HEK293 (cell line): ENCODE data around the gene CRYBG2.

Experiments used
- CTCF ChIA-PET: fragments of 350-600 bp; formaldehyde crosslinking; extraction: SDS; loops from one replicate; lab custom pipeline; 2021; ENCODE audit warnings: antibody characterized with exemption; lab: Yijun Ruan, JAX
- POLR2A ChIA-PET: fragments of 300-600 bp; formaldehyde crosslinking; extraction: SDS; loops from one replicate; lab custom pipeline; 2020; ENCODE audit warnings: antibody characterized with exemption, inconsistent platforms; lab: Yijun Ruan, JAX
- H3K27ac ChIP-seq: fragments of 200-500 bp; sonication (Bioruptor generic); 2 replicates; pipeline ENCODE4 v1.5.1; 2014; ENCODE audit warnings: low read depth, low read length, control low read depth, inconsistent platforms; ENCODE audit errors: extremely low read depth
- H3K36me3 ChIP-seq, 2 experiments: fragments of 200-500 bp in 1 of 2; sonication (Bioruptor generic) in 1 of 2; 1 replicate in 1 of 2; 2 replicates in 1 of 2; pipeline ENCODE4 v1.5.1; 2014 to 2017; ENCODE audit warnings: inconsistent platforms in 2 of 2, low read length in 2 of 2; ENCODE audit not compliant: control insufficient read depth in 2 of 2, insufficient read depth in 1 of 2
- H3K4me1 ChIP-seq: fragments of 200-500 bp; sonication (Bioruptor generic); 2 replicates; pipeline ENCODE4 v1.5.1; 2014; ENCODE audit warnings: mild to moderate bottlenecking, low read length, inconsistent platforms; ENCODE audit not compliant: control insufficient read depth, insufficient read depth
- H3K4me3 ChIP-seq: 2 replicates; pipeline ENCODE4 v1.5.1; 2011; ENCODE audit warnings: low read depth, mild to moderate bottlenecking, control low read depth, low read length, moderate library complexity
- H3K9me3 ChIP-seq: fragments of 200-500 bp; sonication (Bioruptor generic); 2 replicates; pipeline ENCODE4 v1.5.1; 2014; ENCODE audit warnings: low read depth, low read length, inconsistent platforms; ENCODE audit not compliant: control insufficient read depth, insufficient read depth
- KLF16 ChIP-seq: fragments of 450-650 bp; formaldehyde crosslinking; IDR thresholded peaks from 2 replicates; pipeline ENCODE4 v1.5.1; 2017; ENCODE audit warnings: missing biosample characterization, missing genetic modification characterization
- KLF8 ChIP-seq: fragments of 450-650 bp; formaldehyde crosslinking; IDR thresholded peaks from 2 replicates; pipeline ENCODE4 v1.5.1; 2016; ENCODE audit warnings: missing biosample characterization, missing genetic modification characterization
- REPIN1 ChIP-seq: fragments of 450-650 bp; formaldehyde crosslinking; IDR thresholded peaks from 2 replicates; pipeline ENCODE4 v1.5.1; 2017; ENCODE audit warnings: missing biosample characterization, missing genetic modification characterization, low read depth
- SCRT2 ChIP-seq: fragments of 450-650 bp; formaldehyde crosslinking; IDR thresholded peaks from 2 replicates; pipeline ENCODE4 v1.5.1; 2016; ENCODE audit warnings: missing biosample characterization, missing genetic modification characterization
- SP2 ChIP-seq: fragments of 450-650 bp; formaldehyde crosslinking; IDR thresholded peaks from 2 replicates; pipeline ENCODE4 v1.5.1; 2016; ENCODE audit warnings: missing biosample characterization, missing genetic modification characterization
- ZBTB17 ChIP-seq: fragments of 450-650 bp; formaldehyde crosslinking; IDR thresholded peaks from 2 replicates; pipeline ENCODE4 v1.5.1; 2016; ENCODE audit warnings: missing biosample characterization, missing genetic modification characterization
- ZBTB21 ChIP-seq: fragments of 450-650 bp; formaldehyde crosslinking; IDR thresholded peaks from 2 replicates; pipeline ENCODE4 v1.5.1; 2017; ENCODE audit warnings: missing biosample characterization, missing genetic modification characterization
- ZBTB7A ChIP-seq: fragments of 450-650 bp; formaldehyde crosslinking; IDR thresholded peaks from 2 replicates; pipeline ENCODE4 v1.5.1; 2016; ENCODE audit warnings: low read depth, missing biosample characterization, missing genetic modification characterization
- ZNF121 ChIP-seq: fragments of 450-650 bp; formaldehyde crosslinking; IDR thresholded peaks from 2 replicates; pipeline ENCODE4 v1.5.1; 2016; ENCODE audit warnings: missing biosample characterization, missing genetic modification characterization
- ZNF157 ChIP-seq: fragments of 450-650 bp; formaldehyde crosslinking; IDR thresholded peaks from 2 replicates; pipeline ENCODE4 v1.5.1; 2016; ENCODE audit warnings: missing biosample characterization, missing genetic modification characterization
- ZNF169 ChIP-seq: fragments of 450-650 bp; formaldehyde crosslinking; IDR thresholded peaks from 2 replicates; pipeline ENCODE4 v1.5.1; 2016; ENCODE audit warnings: missing biosample characterization, missing genetic modification characterization
- ZNF211 ChIP-seq: fragments of 450-650 bp; formaldehyde crosslinking; IDR thresholded peaks from 2 replicates; pipeline ENCODE4 v1.5.1; 2016; ENCODE audit warnings: low read depth, missing biosample characterization, missing genetic modification characterization
- ZNF239 ChIP-seq: fragments of 450-650 bp; formaldehyde crosslinking; IDR thresholded peaks from 2 replicates; pipeline ENCODE4 v1.5.1; 2016; ENCODE audit warnings: missing biosample characterization, missing genetic modification characterization
- ZNF248 ChIP-seq: fragments of 450-650 bp; formaldehyde crosslinking; IDR thresholded peaks from 2 replicates; pipeline ENCODE4 v1.5.1; 2017; ENCODE audit warnings: missing biosample characterization, missing genetic modification characterization
- ZNF311 ChIP-seq: fragments of 450-650 bp; formaldehyde crosslinking; IDR thresholded peaks from 2 replicates; pipeline ENCODE4 v1.5.1; 2017; ENCODE audit warnings: missing biosample characterization, missing genetic modification characterization, borderline replicate concordance
- ZNF514 ChIP-seq: fragments of 450-650 bp; formaldehyde crosslinking; IDR thresholded peaks from 2 replicates; pipeline ENCODE4 v1.5.1; 2016; ENCODE audit warnings: missing biosample characterization, missing genetic modification characterization
- ZNF623 ChIP-seq: fragments of 450-650 bp; formaldehyde crosslinking; IDR thresholded peaks from 2 replicates; pipeline ENCODE4 v1.5.1; 2016; ENCODE audit warnings: missing biosample characterization, missing genetic modification characterization
- ZNF664 ChIP-seq: fragments of 450-650 bp; formaldehyde crosslinking; IDR thresholded peaks from 2 replicates; pipeline ENCODE4 v1.5.1; 2016; ENCODE audit warnings: missing biosample characterization, missing genetic modification characterization
- ZNF670 ChIP-seq: fragments of 450-650 bp; formaldehyde crosslinking; IDR thresholded peaks from 2 replicates; pipeline ENCODE4 v1.5.1; 2016; ENCODE audit warnings: missing biosample characterization, missing genetic modification characterization, low read depth
- ZNF677 ChIP-seq: fragments of 450-650 bp; IDR thresholded peaks from 2 replicates; pipeline ENCODE4 v1.5.0; 2018; ENCODE audit warnings: missing biosample characterization, mild to moderate bottlenecking, missing genetic modification characterization, moderate library complexity
- ZNF701 ChIP-seq: fragments of 450-650 bp; formaldehyde crosslinking; IDR thresholded peaks from 2 replicates; pipeline ENCODE4 v1.5.1; 2016; ENCODE audit warnings: missing biosample characterization, missing genetic modification characterization
- ZNF747 ChIP-seq: fragments of 450-650 bp; formaldehyde crosslinking; IDR thresholded peaks from 2 replicates; pipeline ENCODE4 v1.5.1; 2016; ENCODE audit warnings: missing biosample characterization, missing genetic modification characterization
- ZNF76 ChIP-seq: fragments of 450-650 bp; formaldehyde crosslinking; IDR thresholded peaks from 2 replicates; pipeline ENCODE4; 2016; ENCODE audit warnings: low read depth, missing biosample characterization, missing genetic modification characterization, borderline replicate concordance
- TF ChIP-seq, protein P1 (sequence below): fragments of 450-650 bp; formaldehyde crosslinking; IDR thresholded peaks from 2 replicates; pipeline ENCODE4 v1.5.1; 2017; ENCODE audit warnings: missing biosample characterization, missing genetic modification characterization
- TF ChIP-seq, protein P2 (sequence below): fragments of 450-650 bp; formaldehyde crosslinking; IDR thresholded peaks from 2 replicates; pipeline ENCODE4 v1.5.1; 2016; ENCODE audit warnings: missing biosample characterization, missing genetic modification characterization
- TF ChIP-seq, protein P3 (sequence below): fragments of 450-650 bp; formaldehyde crosslinking; IDR thresholded peaks from 2 replicates; pipeline ENCODE4 v1.5.1; 2017; ENCODE audit warnings: missing biosample characterization, missing genetic modification characterization
- TF ChIP-seq, protein P4 (sequence below): fragments of 450-650 bp; formaldehyde crosslinking; optimal IDR thresholded peaks from 2 replicates; pipeline ENCODE3; 2016; ENCODE audit warnings: missing biosample characterization, mild to moderate bottlenecking, missing genetic modification characterization

Gene CRYBG2

DNA sequence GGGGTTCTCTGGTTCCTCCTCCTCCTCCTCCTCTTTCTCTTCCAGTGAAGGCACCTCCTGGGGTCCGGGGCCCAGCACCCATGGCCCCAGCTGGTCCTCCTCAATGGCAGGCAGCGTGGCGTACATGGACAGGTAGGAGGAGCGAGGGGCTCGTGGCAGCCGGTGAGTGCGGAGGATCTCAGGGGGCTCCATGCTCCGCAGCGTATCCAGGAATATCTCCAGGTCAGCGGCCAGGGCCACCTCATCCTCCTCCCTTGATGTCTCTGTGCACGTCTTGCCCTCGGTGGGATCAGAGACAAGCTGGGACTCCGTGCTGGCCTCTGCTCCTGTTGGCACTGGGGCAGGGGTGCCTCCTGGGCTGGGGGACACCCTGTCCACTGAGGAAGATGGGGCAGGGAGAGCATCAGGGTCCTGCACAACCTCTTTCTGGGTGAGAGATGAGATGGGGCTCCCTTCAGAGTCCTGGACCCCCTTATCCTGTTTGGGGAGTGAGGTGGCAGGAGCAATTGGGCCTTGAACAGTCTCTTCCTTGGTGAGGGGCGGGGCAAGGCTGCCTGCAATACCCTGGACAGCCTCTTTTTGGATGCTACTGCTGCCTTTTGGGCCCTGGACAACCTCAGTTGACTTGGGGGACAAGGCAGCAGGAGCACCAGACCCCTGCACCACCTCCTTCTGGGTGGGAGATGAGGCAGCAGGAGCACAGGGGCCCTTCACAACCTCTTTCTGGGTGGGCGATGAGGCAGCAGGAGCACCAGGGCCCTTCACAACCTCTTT lies 9.6 kb downstream of the CRYBG2 start:
- no peak overlapping the region for H3K27ac ChIP-seq
- TF ChIP-seq ZNF239 (tag by site-specific recombination) (no peak), ZNF747 (tag by site-specific recombination) (no peak), ZNF670 (tag by site-specific recombination) (no peak), ZBTB17 (tag by site-specific recombination) (no peak), ZNF701 (no peak), ZNF677 (tag by site-specific recombination) (no peak), ZNF169 (tag by site-specific recombination) (no peak), ZNF211 (tag by site-specific recombination) (no peak), ZNF248 (tag by site-specific recombination) (no peak), ZBTB21 (tag by site-specific recombination) (no peak), KLF8 (tag by site-specific recombination) (no peak), REPIN1 (tag by site-specific recombination) (no peak)
- TF ChIP-seq, protein P1, sequence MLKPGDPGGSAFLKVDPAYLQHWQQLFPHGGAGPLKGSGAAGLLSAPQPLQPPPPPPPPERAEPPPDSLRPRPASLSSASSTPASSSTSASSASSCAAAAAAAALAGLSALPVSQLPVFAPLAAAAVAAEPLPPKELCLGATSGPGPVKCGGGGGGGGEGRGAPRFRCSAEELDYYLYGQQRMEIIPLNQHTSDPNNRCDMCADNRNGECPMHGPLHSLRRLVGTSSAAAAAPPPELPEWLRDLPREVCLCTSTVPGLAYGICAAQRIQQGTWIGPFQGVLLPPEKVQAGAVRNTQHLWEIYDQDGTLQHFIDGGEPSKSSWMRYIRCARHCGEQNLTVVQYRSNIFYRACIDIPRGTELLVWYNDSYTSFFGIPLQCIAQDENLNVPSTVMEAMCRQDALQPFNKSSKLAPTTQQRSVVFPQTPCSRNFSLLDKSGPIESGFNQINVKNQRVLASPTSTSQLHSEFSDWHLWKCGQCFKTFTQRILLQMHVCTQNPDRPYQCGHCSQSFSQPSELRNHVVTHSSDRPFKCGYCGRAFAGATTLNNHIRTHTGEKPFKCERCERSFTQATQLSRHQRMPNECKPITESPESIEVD = no peak
- TF ChIP-seq, protein P2, sequence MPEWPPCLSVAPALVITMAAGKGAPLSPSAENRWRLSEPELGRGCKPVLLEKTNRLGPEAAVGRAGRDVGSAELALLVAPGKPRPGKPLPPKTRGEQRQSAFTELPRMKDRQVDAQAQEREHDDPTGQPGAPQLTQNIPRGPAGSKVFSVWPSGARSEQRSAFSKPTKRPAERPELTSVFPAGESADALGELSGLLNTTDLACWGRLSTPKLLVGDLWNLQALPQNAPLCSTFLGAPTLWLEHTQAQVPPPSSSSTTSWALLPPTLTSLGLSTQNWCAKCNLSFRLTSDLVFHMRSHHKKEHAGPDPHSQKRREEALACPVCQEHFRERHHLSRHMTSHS (tag by site-specific recombination) = no peak
- CTCF ChIA-PET = no interaction called here
- no peaks in the 10 kb centered on the region for H3K9me3 ChIP-seq
- H3K36me3 ChIP-seq = no peaks in the 10 kb centered on the region
- H3K4me3 ChIP-seq = no peak overlapping the region
- H3K4me1 ChIP-seq = no peaks in the 10 kb centered on the region
- POLR2A ChIA-PET = interaction anchor here (0.6 kb wide), 1 partner anchor 19 kb away, joined by 5 read pairs; no protein-coding TSS in a partner anchor

DNA sequence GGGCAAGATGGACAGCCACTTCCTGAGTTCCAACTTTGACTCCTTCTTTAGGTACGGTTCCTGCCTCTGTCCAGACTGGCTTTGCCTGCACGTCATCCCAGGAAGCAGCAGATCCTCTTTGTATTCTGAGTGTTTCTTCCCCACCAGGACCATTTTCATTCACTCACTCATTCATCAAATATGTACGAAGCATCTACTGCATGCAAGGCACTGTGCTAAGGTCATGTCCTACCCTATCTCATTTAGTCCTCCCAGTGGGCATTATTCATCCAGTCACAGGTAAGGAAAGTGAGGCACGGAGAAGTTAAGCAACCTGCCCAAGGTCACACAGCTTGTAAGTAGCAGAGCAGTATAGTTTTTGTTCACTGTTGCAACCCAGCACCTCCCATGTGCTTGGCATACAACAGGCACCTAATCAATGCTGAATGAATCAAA lies 13.9 kb downstream of the CRYBG2 start:
- POLR2A ChIA-PET = no interaction called here
- CTCF ChIA-PET = interaction anchor here (1.4 kb wide), 1 partner anchor 55 kb away, joined by 3 read pairs; no protein-coding TSS in a partner anchor

DNA sequence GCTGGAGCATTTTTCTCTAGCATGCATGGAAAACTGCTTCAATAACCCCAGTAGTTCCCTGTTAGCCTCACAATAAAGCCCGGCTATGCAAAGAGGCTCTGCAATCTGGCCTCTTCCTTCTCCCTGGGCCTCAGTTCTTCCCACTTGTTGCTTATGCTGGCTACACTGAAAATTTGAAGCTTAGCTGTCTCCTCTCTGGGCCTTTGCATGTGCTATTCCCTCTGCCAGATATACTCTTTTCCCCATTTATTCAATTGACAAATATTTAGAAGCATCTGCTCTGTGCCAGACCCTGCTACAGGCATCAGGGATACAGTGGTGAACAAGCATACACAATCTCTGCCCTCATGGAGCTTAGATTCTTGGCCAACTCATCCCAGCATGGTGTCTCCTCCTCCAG lies 15.3 kb downstream of the CRYBG2 start:
- Histone ChIP-seq H3K9me3 (no peaks in the 10 kb centered on the region), H3K27ac (no peak overlapping the region), H3K4me1 (no peaks in the 10 kb centered on the region), H3K36me3 (no peaks in the 10 kb centered on the region), H3K4me3 (no peak overlapping the region)
- ChIA-PET CTCF (interaction anchor here (0.8 to 1.0 kb wide), 2 partner anchors 17 to 63 kb away, joined by 3 to 4 read pairs; no protein-coding TSS in a partner anchor), POLR2A (no interaction called here)
- TF ChIP-seq ZBTB7A (tag by site-specific recombination) = no peak
- TF ChIP-seq ZNF514 (tag by site-specific recombination) = no peak
- TF ChIP-seq, protein P3, sequence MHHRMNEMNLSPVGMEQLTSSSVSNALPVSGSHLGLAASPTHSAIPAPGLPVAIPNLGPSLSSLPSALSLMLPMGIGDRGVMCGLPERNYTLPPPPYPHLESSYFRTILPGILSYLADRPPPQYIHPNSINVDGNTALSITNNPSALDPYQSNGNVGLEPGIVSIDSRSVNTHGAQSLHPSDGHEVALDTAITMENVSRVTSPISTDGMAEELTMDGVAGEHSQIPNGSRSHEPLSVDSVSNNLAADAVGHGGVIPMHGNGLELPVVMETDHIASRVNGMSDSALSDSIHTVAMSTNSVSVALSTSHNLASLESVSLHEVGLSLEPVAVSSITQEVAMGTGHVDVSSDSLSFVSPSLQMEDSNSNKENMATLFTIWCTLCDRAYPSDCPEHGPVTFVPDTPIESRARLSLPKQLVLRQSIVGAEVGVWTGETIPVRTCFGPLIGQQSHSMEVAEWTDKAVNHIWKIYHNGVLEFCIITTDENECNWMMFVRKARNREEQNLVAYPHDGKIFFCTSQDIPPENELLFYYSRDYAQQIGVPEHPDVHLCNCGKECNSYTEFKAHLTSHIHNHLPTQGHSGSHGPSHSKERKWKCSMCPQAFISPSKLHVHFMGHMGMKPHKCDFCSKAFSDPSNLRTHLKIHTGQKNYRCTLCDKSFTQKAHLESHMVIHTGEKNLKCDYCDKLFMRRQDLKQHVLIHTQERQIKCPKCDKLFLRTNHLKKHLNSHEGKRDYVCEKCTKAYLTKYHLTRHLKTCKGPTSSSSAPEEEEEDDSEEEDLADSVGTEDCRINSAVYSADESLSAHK (tag by site-specific recombination) = 0 out of 2 replicates have a peak, but pooled peaks have one; percentile 15
- TF ChIP-seq ZNF677 (tag by site-specific recombination) = no peak
- no peak for TF ChIP-seq ZNF121
- TF ChIP-seq, protein P4, sequence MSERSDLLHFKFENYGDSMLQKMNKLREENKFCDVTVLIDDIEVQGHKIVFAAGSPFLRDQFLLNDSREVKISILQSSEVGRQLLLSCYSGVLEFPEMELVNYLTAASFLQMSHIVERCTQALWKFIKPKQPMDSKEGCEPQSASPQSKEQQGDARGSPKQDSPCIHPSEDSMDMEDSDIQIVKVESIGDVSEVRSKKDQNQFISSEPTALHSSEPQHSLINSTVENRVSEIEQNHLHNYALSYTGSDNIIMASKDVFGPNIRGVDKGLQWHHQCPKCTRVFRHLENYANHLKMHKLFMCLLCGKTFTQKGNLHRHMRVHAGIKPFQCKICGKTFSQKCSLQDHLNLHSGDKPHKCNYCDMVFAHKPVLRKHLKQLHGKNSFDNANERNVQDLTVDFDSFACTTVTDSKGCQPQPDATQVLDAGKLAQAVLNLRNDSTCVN = no peak
- TF ChIP-seq ZNF311 (tag by site-specific recombination) = no peak
- TF ChIP-seq ZNF623 (tag by site-specific recombination) = peak; percentile 54
- TF ChIP-seq SP2 (tag by site-specific recombination) = no peak
- no peak for TF ChIP-seq ZNF157
- TF ChIP-seq SCRT2 (tag by site-specific recombination) = peak; percentile 87
- no peak for TF ChIP-seq ZNF701
- no peak for TF ChIP-seq ZBTB17 (tag by site-specific recombination)
- TF ChIP-seq KLF16 (tag by site-specific recombination) = no peak

More for the DNA sequence above, 13.9 kb downstream of the CRYBG2 start:
- H3K27ac ChIP-seq = no peak overlapping the region
- H3K9me3 ChIP-seq = no peaks in the 10 kb centered on the region
- no peaks in the 10 kb centered on the region for H3K36me3 ChIP-seq
- no peak overlapping the region for H3K4me3 ChIP-seq
- TF ChIP-seq ZNF664 (peak; percentile 51; the same call in 1 of the 2 replicates), ZNF76 (tag by site-specific recombination) (no peak)
- H3K4me1 ChIP-seq = no peaks in the 10 kb centered on the region
